Mucosa of stomach (tissue), 1 donor: ENCODE data around the gene TNXB.

Experiments
- H3K27me3 ChIP-seq: one replicate; pipeline ENCODE4 v1.7.0; 2013; ENCODE audit warnings: mild to moderate bottlenecking, low read length; ENCODE audit not compliant: control insufficient read depth, insufficient read depth
- H3K36me3 ChIP-seq: one replicate; pipeline ENCODE4 v1.7.0; 2013; ENCODE audit warnings: low read length; ENCODE audit not compliant: control insufficient read depth, insufficient read depth
- H3K4me1 ChIP-seq: one replicate; pipeline ENCODE4 v1.7.0; 2013; ENCODE audit warnings: mild to moderate bottlenecking, low read length; ENCODE audit not compliant: control insufficient read depth, insufficient read depth
- H3K4me3 ChIP-seq: one replicate; pipeline ENCODE4 v1.7.0; 2013; ENCODE audit warnings: low read length
- H3K9ac ChIP-seq: one replicate; pipeline ENCODE4 v1.7.0; 2013; ENCODE audit warnings: mild to moderate bottlenecking, low read length, moderate library complexity
- H3K9me3 ChIP-seq: one replicate; pipeline ENCODE4 v1.7.0; 2013; ENCODE audit warnings: mild to moderate bottlenecking, low read length, moderate library complexity; ENCODE audit not compliant: control insufficient read depth
- donor health status: Pancreatic carcinoma.

The TNXB gene

GRCh38 chr6:32132110-32132509 is 23.0 kb upstream of the TNXB start:
- Histone ChIP-seq H3K9me3 (no peaks in the 10 kb centered on the region), H3K36me3 (no peaks in the 10 kb centered on the region), H3K4me3 (no peak overlapping the region), H3K4me1 (peaks cover 18% of the 10 kb centered on the region), H3K9ac (no peak overlapping the region), H3K27me3 (no peaks in the 10 kb centered on the region)

DNA sequence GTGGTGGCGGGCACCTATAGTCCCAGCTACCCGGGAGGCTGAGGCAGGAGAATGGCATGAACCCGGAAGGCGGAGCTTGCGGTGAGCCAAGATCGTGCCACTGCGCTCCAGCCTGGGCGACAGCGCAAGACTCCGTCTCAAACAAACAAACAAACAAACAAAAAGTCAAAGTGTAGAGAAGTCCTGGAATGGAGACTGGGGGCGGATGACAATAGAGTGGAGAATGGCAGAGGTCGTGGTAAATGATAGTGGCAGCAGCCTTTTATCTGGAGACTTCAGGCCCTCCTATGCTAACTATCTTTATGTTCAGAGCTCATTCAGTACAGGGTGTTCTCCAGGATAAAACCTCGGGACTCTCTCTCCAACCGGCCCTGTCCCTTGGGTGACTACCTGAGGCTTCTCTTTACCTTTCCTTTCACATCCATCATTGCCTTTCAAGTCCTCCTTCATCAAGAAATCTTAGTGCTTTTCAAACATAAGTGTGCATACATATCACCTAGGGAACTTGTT is 22.4 kb upstream of the TNXB start:
- Histone ChIP-seq H3K9ac (no peak overlapping the region), H3K9me3 (no peaks in the 10 kb centered on the region), H3K4me3 (no peak overlapping the region), H3K36me3 (no peaks in the 10 kb centered on the region), H3K27me3 (no peaks in the 10 kb centered on the region), H3K4me1 (peaks cover 22% of the 10 kb centered on the region)

DNA sequence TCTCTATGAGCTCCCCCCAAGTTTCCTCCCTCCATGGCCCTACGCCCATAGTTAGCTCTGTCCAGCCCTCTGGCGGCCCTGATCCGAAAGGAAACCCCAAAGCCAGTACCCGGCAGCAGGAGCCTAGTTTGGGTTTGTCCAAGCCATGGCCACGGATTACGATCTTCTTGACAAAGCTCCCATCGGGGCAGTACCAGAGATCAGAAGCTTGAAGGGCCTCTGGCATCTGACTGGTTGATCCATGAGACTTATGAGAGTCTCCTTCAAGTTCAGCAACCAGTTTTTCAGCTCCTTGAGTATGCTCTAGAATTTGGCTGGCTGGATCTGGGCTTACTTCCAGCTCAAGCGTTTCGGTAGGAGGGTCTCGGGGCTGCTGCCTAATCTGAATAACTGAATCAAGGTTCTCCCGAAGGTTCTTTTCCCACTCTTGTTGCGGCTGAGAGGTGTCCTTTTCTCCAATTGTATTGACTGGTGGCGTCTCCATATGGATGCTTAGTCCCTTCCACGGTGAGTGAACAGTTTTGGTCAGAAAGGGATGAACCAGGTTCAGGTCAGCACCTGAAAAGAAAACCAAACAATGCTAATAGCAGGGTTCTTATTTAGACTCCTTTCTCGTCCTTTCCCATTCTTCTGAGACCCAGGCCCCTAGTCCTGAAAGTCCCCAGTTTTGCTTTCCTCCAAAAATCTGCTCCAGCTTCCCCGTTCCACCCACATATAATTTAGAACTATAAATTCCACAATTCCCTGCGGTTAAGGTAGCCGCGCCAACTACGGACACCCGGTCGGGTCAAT is 20.4 kb upstream of the TNXB start:
- H3K4me1 ChIP-seq: peaks cover 22% of the 10 kb centered on the region

GRCh38 chr6:32128751-32129296 is 19.7 kb upstream of the TNXB start:
- Histone ChIP-seq H3K36me3 (peaks cover 7% of the 10 kb centered on the region), H3K4me3 (peak overlapping the region; percentile 14), H3K9ac (peak overlapping the region; percentile 56), H3K4me1 (peaks cover 22% of the 10 kb centered on the region), H3K27me3 (no peaks in the 10 kb centered on the region), H3K9me3 (no peaks in the 10 kb centered on the region)

More for the DNA sequence above, 20.4 kb upstream of the TNXB start:
- H3K27me3 ChIP-seq: no peaks in the 10 kb centered on the region
- H3K36me3 ChIP-seq: peaks cover 3% of the 10 kb centered on the region
- H3K9me3 ChIP-seq: no peaks in the 10 kb centered on the region
- H3K4me3 ChIP-seq: peak overlapping the region; percentile 14
- H3K9ac ChIP-seq: peak overlapping the region; percentile 56

DNA sequence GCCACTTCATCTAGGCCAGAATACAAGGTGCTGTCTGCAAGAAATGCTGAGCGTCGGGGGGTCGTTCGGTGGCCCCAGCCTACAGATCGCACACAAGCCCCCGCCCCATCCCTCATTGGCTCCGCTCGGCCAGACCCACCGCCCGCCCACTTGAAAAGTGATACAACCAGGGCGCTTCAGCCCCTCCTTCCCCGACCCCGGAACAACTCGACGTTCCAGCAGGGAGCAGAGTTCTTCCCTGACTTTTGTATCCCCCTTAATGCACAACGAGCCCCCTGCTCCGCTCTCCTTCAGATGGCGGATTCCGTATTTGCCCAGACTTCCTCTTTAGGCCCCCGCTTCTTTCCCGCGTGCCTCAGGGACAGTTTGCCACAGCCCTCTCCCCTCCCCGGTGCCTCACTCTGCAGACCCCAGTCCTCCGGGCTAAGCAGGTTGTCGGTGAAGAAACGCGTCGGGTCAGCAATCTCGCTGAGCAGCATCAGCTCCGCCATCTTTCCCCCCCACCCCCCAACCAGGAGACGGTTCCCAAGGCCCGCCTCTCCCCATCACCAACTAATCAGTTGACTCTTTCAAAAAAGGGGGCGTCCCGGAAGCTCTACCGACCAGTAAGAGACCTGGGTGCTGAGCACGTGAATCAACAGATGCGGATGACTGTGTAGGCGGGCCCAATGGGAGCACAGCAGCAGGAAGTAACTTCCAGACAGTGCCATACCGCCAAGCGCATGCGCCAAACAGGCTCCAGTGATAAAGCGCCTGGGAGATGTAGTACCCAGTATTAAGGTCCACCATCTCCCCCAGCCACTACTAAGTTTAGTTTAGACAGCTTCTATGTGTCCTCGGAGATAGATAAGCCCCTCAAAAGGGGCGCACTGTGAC is 18.8 kb upstream of the TNXB start, which contains the start of gene ATF6B:
Gene ATF6B, minus strand, starts transcription at position 530 of the 876 bp plus-strand sequence. Its CDS starts 39 bp downstream, at position 491.
- Histone ChIP-seq H3K9me3 (no peaks in the 10 kb centered on the region), H3K27me3 (no peaks in the 10 kb centered on the region)

GRCh38 chr6:32127409-32127716 is 18.2 kb upstream of the TNXB start:
- Histone ChIP-seq H3K9me3 (no peaks in the 10 kb centered on the region), H3K27me3 (no peaks in the 10 kb centered on the region), H3K4me1 (peaks cover 22% of the 10 kb centered on the region), H3K4me3 (peak overlapping the region; percentile 60), H3K9ac (peak overlapping the region; percentile 87), H3K36me3 (peaks cover 7% of the 10 kb centered on the region)

More for the DNA sequence above, 18.8 kb upstream of the TNXB start, which contains the start of gene ATF6B:
- H3K36me3 ChIP-seq: peaks cover 7% of the 10 kb centered on the region
- peak within 1 kb of the TSS; percentile 87 for H3K9ac ChIP-seq
- H3K4me3 ChIP-seq: peak within 1 kb of the TSS; percentile 60
- peaks cover 22% of the 10 kb centered on the region for H3K4me1 ChIP-seq

DNA sequence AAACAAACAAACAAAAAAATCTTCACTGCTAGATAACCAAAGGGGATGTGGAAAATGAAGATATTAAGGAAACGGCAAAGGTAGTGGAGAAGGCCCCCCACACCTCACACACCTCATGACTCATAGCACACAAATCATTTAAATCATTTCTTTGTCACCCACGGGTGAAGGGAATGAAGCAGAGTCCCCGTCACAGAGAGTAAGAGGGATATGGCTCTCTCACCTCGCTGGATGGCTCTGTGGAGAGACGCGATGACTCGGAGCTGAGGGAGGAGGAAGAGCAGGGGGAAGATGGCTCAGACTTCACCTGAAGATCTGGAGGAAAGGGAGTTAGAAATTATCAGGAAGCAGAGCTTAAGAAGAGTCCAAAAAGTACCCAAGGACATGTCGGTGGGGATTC is 17.7 kb upstream of the TNXB start:
- H3K9ac ChIP-seq: peak overlapping the region; percentile 87
- no peaks in the 10 kb centered on the region for H3K9me3 ChIP-seq
- H3K27me3 ChIP-seq: no peaks in the 10 kb centered on the region
- H3K36me3 ChIP-seq: peaks cover 7% of the 10 kb centered on the region
- peaks cover 22% of the 10 kb centered on the region for H3K4me1 ChIP-seq
- peak overlapping the region; percentile 60 for H3K4me3 ChIP-seq

- no peaks in the 10 kb centered on the region for H3K9me3 ChIP-seq
- H3K27me3 ChIP-seq: no peaks in the 10 kb centered on the region
- no peak overlapping the region for H3K4me3 ChIP-seq
- H3K9ac ChIP-seq: no peak overlapping the region
- peaks cover 14% of the 10 kb centered on the region for H3K36me3 ChIP-seq
- peaks cover 23% of the 10 kb centered on the region for H3K4me1 ChIP-seq
These were observed 14.5 kb upstream of the TNXB start for GRCh38 chr6:32123681-32124080.

GRCh38 chr6:32120573-32121059 is 11.5 kb upstream of the TNXB start:
- Histone ChIP-seq H3K4me1 (peaks cover 11% of the 10 kb centered on the region), H3K36me3 (peaks cover 26% of the 10 kb centered on the region), H3K27me3 (no peaks in the 10 kb centered on the region), H3K9me3 (no peaks in the 10 kb centered on the region), H3K9ac (no peak overlapping the region), H3K4me3 (no peak overlapping the region)

GRCh38 chr6:32118782-32119628 is 9.9 kb upstream of the TNXB start:
- H3K4me1 ChIP-seq: peaks cover 11% of the 10 kb centered on the region
- H3K27me3 ChIP-seq: no peaks in the 10 kb centered on the region
- no peak overlapping the region for H3K4me3 ChIP-seq
- H3K9ac ChIP-seq: peak overlapping the region; percentile 32
- H3K36me3 ChIP-seq: peaks cover 19% of the 10 kb centered on the region
- no peaks in the 10 kb centered on the region for H3K9me3 ChIP-seq

- Histone ChIP-seq H3K9ac (no peak overlapping the region), H3K36me3 (peaks cover 19% of the 10 kb centered on the region), H3K27me3 (no peaks in the 10 kb centered on the region), H3K4me1 (peaks cover 11% of the 10 kb centered on the region), H3K4me3 (no peak overlapping the region), H3K9me3 (no peaks in the 10 kb centered on the region)
These were observed 8.3 kb upstream of the TNXB start for GRCh38 chr6:32117461-32117860.
